Measurements from ENCODE around the gene RASSF5. TPM values are rescaled to one million over a fixed set of nuclear protein-coding genes. Genes with fewer than 3 reads are reported as not detected.

The RASSF5 gene
- total RNA-seq, 4 donors from 2014 or later, result 0.77 to 5.3 (median 3.2) TPM

- TF ChIP-seq CTCF (IDR thresholded peaks at IDR 0.05), result no peak
- TF ChIP-seq POLR2A (IDR thresholded peaks at IDR 0.05), result no peak
- DNase-seq, result no peak
- Histone ChIP-seq H3K4me3 (no peak overlapping the region), H3K27me3 (no peaks in the 10 kb centered on the region), H3K9me3 (no peaks in the 10 kb centered on the region), H3K27ac (peak overlapping the region in 1 of 2 donors; percentile 37), H3K36me3 (no peaks in the 10 kb centered on the region), H3K4me1 (no peaks in the 10 kb centered on the region)
- intact Hi-C loops (cut with DNase I; ENCODE audit: low total_unique reads), result no loop called here
Measured at GRCh38 chr1:206575165-206575893, 68.0 kb downstream of the RASSF5 start.

GRCh38 chr1:206575894-206576737 lies 68.8 kb downstream of the RASSF5 start:
- DNase-seq, result no peak
- no peaks in the 10 kb centered on the region for H3K4me1 ChIP-seq
- no peaks in the 10 kb centered on the region for H3K9me3 ChIP-seq
- H3K36me3 ChIP-seq, result no peaks in the 10 kb centered on the region
- intact Hi-C loops (cut with DNase I; ENCODE audit: low total_unique reads), result no loop called here
- no peaks in the 10 kb centered on the region for H3K27me3 ChIP-seq
- no peak overlapping the region for H3K4me3 ChIP-seq
- no peak for TF ChIP-seq POLR2A (IDR thresholded peaks at IDR 0.05)
- TF ChIP-seq CTCF (IDR thresholded peaks at IDR 0.05), result no peak
- peak overlapping the region in 1 of 2 donors; percentile 37 for H3K27ac ChIP-seq

- intact Hi-C loops (cut with DNase I; ENCODE audit: low total_unique reads), result no loop called here
- no peak for TF ChIP-seq POLR2A (IDR thresholded peaks at IDR 0.05)
- no peak for TF ChIP-seq CTCF (IDR thresholded peaks at IDR 0.05)
Measured at GRCh38 chr1:206577626-206578025, 70.3 kb downstream of the RASSF5 start.

GRCh38 chr1:206578068-206578977 lies 71.0 kb downstream of the RASSF5 start:
- no peak for DNase-seq
- Histone ChIP-seq H3K36me3 (no peaks in the 10 kb centered on the region), H3K27me3 (no peaks in the 10 kb centered on the region), H3K4me1 (no peaks in the 10 kb centered on the region), H3K4me3 (no peak overlapping the region), H3K9me3 (no peaks in the 10 kb centered on the region), H3K27ac (no peak overlapping the region)
- intact Hi-C loops (cut with DNase I; ENCODE audit: low total_unique reads), result no loop called here
- no peak for TF ChIP-seq CTCF (IDR thresholded peaks at IDR 0.05)
- TF ChIP-seq POLR2A (IDR thresholded peaks at IDR 0.05), result no peak

More at GRCh38 chr1:206577626-206578025, 70.3 kb downstream of the RASSF5 start:
- no peak for DNase-seq
- Histone ChIP-seq H3K27ac (no peak overlapping the region), H3K4me1 (no peaks in the 10 kb centered on the region), H3K36me3 (no peaks in the 10 kb centered on the region), H3K27me3 (no peaks in the 10 kb centered on the region), H3K9me3 (no peaks in the 10 kb centered on the region), H3K4me3 (no peak overlapping the region)

All from uterus (tissue), 4 donors.